HFFc6 (cell line): ENCODE data around the gene BTNL2. TPM values are rescaled to one million over a fixed set of nuclear protein-coding genes. Genes with fewer than 3 reads are reported as not detected.
"Not testable (repeated sequence)": the region's sequence is repeated elsewhere in the genome, so short reads cannot be mapped to it uniquely, and the experiment has no call there.

ENCODE experiments used
- DNase-seq: peaks from one replicate; pipeline ENCODE4 v3.0.0-alpha.2; 2018
- H3K27ac Mint-ChIP-seq: 2 replicates; pipeline ENCODE4 v1.8.0; 2020; ENCODE audit warnings: mild to moderate bottlenecking, mixed read lengths
- H3K27me3 Mint-ChIP-seq: 2 replicates; pipeline ENCODE4 v1.8.0; 2021; ENCODE audit warnings: mild to moderate bottlenecking, moderate library complexity, mixed read lengths; ENCODE audit not compliant: insufficient read depth
- H3K36me3 Mint-ChIP-seq: 2 replicates; pipeline ENCODE4 v1.8.0; 2021; ENCODE audit warnings: low read depth, mixed read lengths
- H3K4me1 Mint-ChIP-seq: 2 replicates; pipeline ENCODE4 v1.8.0; 2020; ENCODE audit warnings: low read depth, mixed read lengths
- H3K4me3 Mint-ChIP-seq: 2 replicates; pipeline ENCODE4 v1.8.0; 2020; ENCODE audit warnings: mild to moderate bottlenecking, moderate library complexity, mixed read lengths
- H3K9me3 Mint-ChIP-seq: 2 replicates; pipeline ENCODE4 v1.8.0; 2020; ENCODE audit warnings: mild to moderate bottlenecking, mixed read lengths
- total RNA-seq, 6 experiments: library from RNA; stranded (reverse); fragmentation: NEBNext Ultra II Directional; extraction: Animal tissue kit (Norgen Biotek cat#: 25700); gene quantifications; 2 replicates in 1 of 6; 3 replicates in 5 of 6; pipeline ENCODE4 v1.2.3, GENCODE V29; 2021
- TF ChIP-seq, protein P1 (sequence below): fragments of 200-600 bp; sonication (generic); IDR thresholded peaks from 2 replicates; pipeline ENCODE4 v1.5.0; 2021; ENCODE audit warnings: antibody characterized with exemption, mild to moderate bottlenecking

BTNL2 gene
- total RNA-seq, 6 experiments from 2014 or later: not detected

DNA sequence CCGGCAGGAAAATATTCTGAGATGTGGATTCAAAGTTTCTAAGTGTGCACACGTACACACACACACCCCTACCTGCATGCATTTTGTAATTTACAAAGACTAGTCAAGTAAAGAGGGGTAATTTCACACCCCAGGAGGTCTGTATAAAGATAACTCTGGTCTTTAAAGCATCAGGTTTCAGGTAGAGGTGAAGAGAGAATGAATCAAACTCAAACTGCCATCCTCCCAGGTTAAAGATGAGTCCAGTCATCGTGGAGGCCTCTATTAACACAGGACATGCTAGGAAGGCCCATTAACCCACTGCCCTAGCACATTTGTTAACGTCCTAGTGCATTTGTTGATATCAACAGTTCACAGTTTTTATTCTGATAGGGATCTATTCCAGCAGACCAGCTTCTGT lies 29.2 kb upstream of the BTNL2 start:
- Mint-ChIP-seq H3K9me3 (no peaks in the 10 kb centered on the region), H3K4me3 (no peak overlapping the region), H3K4me1 (no peaks in the 10 kb centered on the region), H3K27me3 (peaks cover 8% of the 10 kb centered on the region; the same call in 1 of the 2 replicates), H3K36me3 (no peaks in the 10 kb centered on the region), H3K27ac (no peak overlapping the region)
- TF ChIP-seq, protein P1, sequence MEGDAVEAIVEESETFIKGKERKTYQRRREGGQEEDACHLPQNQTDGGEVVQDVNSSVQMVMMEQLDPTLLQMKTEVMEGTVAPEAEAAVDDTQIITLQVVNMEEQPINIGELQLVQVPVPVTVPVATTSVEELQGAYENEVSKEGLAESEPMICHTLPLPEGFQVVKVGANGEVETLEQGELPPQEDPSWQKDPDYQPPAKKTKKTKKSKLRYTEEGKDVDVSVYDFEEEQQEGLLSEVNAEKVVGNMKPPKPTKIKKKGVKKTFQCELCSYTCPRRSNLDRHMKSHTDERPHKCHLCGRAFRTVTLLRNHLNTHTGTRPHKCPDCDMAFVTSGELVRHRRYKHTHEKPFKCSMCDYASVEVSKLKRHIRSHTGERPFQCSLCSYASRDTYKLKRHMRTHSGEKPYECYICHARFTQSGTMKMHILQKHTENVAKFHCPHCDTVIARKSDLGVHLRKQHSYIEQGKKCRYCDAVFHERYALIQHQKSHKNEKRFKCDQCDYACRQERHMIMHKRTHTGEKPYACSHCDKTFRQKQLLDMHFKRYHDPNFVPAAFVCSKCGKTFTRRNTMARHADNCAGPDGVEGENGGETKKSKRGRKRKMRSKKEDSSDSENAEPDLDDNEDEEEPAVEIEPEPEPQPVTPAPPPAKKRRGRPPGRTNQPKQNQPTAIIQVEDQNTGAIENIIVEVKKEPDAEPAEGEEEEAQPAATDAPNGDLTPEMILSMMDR: no peak
- DNase-seq: no peak

DNA sequence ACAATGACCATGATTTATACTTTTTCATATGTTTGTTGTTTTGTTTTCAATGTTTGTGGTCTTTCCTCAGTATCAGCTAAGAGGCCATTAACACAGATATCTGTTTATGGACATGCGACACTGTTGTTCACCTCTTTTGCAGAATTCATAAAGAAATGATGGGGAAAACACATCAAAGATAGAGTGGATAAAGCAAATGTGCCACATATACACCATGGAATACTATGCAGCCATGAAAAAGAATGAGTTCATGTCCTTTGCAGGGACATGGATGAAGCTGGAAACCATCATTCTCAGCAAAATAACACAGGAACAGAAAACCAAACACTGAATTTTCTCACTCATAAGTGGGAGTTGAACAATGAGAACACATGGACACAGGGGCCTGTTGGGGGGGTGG lies 27.0 kb upstream of the BTNL2 start:
- H3K4me3 Mint-ChIP-seq, DNase-seq, H3K9me3 Mint-ChIP-seq, H3K4me1 Mint-ChIP-seq, H3K27ac Mint-ChIP-seq, H3K36me3 Mint-ChIP-seq: not testable (repeated sequence)
- H3K27me3 Mint-ChIP-seq: peaks cover 11% of the 10 kb centered on the region; the same call in 1 of the 2 replicates

DNA sequence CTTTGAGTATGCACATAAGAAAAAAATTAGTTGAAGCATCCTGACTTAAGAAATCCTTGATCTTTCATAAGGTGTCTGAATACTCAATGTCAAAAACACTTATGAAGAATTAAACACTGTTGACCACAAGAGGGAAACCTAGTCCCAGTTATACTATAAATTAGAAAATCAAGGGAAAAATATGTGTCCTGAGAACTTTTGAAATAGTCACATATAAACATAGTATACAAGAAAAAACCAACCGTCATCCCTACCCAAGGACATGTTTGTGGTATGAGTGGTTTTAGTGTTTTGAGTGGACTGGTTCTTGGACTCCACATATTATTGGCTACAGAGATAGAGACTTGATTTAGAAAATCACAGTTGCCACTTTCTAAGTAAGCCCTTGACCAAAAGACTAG lies 25.1 kb upstream of the BTNL2 start:
- DNase-seq: peak; percentile 25
- H3K27me3 Mint-ChIP-seq: peaks cover 7% of the 10 kb centered on the region; the same call in 1 of the 2 replicates
- no peaks in the 10 kb centered on the region for H3K4me1 Mint-ChIP-seq
- TF ChIP-seq, protein P1: peak; percentile 78
- no peaks in the 10 kb centered on the region for H3K9me3 Mint-ChIP-seq
- H3K4me3 Mint-ChIP-seq: no peak overlapping the region
- no peaks in the 10 kb centered on the region for H3K36me3 Mint-ChIP-seq
- no peak overlapping the region for H3K27ac Mint-ChIP-seq

GRCh38 chr6:32431142-32431541 lies 24.2 kb upstream of the BTNL2 start:
- DNase-seq: no peak
- TF ChIP-seq, protein P1: no peak
- Mint-ChIP-seq H3K27me3 (peaks cover 7% of the 10 kb centered on the region; the same call in 1 of the 2 replicates), H3K4me3 (no peak overlapping the region), H3K9me3 (no peaks in the 10 kb centered on the region), H3K4me1 (no peaks in the 10 kb centered on the region), H3K36me3 (no peaks in the 10 kb centered on the region), H3K27ac (no peak overlapping the region)

- H3K27ac Mint-ChIP-seq: no peak overlapping the region
- peaks cover 7% of the 10 kb centered on the region; the same call in 1 of the 2 replicates for H3K27me3 Mint-ChIP-seq
- no peaks in the 10 kb centered on the region for H3K9me3 Mint-ChIP-seq
- no peak overlapping the region for H3K4me3 Mint-ChIP-seq
- DNase-seq: no peak
- no peaks in the 10 kb centered on the region for H3K4me1 Mint-ChIP-seq
- TF ChIP-seq, protein P1: no peak
- H3K36me3 Mint-ChIP-seq: no peaks in the 10 kb centered on the region
Observed at GRCh38 chr6:32430179-32430578, 23.2 kb upstream of the BTNL2 start.

- DNase-seq: no peak
- Mint-ChIP-seq H3K27me3 (peaks cover 4% of the 10 kb centered on the region), H3K4me1 (peaks cover 7% of the 10 kb centered on the region; the same call in 1 of the 2 replicates), H3K9me3 (no peaks in the 10 kb centered on the region), H3K36me3 (no peaks in the 10 kb centered on the region), H3K4me3 (no peak overlapping the region), H3K27ac (no peak overlapping the region)
- TF ChIP-seq, protein P1: no peak
Observed at GRCh38 chr6:32427934-32428474, 21.0 kb upstream of the BTNL2 start.
